Measurements from ENCODE around the gene AGBL4.
A peak's percentile ranks its signal among the peaks of the same experiment; 100 is the strongest.

Gene AGBL4

DNA sequence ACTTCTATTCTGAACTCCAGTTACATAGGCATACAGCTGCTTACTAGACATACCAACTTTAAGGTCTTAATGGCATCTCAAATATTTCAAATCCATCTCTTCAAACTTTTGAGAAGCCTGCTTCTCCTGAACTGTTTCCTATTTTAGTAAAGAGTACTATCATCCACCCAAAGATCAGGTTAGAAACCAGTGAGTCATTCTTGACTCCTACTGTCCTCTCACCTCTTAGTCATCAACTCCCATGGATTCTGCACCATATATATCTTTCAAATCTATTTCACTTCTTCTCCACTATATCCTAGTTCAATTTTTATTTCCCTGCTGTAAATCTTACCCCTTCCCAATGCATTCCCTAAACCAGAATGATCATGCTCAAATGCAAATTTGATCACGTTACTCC, 1228.9 kb downstream of the AGBL4 start:
- no peak for DNase-seq

DNA sequence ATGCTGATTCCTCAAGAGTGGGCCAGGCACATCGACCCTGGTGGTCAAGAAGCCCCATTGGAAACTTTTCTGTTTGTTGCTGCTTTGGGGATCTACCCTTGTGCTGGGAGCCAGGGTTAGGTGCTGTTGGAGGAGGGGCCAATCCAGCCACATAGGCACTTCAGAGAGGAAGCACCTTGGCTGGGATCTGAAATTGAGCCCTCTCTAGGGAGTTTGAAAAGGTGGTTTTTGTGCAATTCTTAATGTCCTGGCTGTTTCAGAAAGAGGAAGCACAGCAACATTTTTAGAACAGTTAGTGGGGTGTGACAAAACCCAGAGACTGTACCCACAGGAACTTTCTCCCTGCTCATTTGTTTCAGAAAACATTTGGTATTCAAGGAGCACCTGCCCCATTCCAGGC, 1229.9 kb downstream of the AGBL4 start:
- DNase-seq: no peak

DNA sequence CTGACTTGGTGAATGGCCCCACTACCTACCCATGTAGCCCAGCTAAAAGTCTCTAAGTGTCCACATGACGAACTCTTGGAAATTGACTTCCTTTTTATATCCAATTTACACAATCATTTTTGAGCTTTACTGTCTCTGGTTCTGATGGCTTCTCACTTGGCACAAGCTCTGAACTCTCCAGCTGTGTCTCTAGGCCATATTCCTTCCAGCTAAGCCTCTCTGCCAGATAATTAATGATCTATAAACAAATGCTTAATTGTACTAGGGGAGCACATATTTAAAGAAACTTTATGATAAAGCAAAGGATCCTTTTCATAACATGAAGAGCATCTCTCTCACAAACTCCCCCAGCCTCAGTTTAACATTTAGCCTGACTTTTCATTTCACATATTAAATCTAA, 1230.8 kb downstream of the AGBL4 start:
- DNase-seq: no peak

DNA sequence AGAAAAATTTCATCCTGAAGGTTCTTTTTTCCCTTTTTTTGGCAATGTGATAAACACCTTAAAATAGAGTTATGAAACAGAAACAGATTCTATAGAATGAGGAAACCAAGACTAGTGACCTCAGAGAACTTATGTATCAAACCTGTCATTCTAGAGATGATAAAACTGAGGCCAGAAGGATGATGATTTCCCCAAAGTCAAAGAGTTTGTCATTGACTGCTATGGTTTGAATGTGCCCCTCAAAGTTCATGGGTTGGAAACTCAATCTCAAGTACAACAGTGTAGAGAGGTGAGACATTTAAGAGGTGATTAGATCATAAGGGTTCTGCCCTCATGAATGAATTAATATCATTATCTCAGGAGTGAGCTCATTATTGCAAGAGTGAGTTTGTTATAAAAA, 1233.4 kb downstream of the AGBL4 start:
- no peak for DNase-seq

DNA sequence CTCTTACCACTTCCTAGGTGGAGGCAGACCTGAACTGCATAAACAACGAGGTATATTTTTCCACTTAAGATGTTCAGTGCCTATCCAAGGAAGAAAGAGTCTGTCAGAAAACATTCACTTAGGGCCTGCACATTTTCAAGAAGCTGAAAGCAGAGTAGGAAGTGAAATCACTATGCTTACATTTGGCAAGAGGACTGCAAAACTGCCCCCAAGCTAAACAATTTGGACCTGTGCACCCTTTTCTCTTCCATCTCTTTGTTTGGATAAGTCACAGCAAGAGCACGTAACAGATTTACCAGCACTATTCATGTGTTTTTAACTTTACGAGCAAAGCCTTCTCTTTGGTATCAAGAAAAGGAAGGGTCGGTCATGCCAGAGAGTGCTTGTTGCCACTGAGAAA, 1233.9 kb downstream of the AGBL4 start:
- no peak for DNase-seq

DNA sequence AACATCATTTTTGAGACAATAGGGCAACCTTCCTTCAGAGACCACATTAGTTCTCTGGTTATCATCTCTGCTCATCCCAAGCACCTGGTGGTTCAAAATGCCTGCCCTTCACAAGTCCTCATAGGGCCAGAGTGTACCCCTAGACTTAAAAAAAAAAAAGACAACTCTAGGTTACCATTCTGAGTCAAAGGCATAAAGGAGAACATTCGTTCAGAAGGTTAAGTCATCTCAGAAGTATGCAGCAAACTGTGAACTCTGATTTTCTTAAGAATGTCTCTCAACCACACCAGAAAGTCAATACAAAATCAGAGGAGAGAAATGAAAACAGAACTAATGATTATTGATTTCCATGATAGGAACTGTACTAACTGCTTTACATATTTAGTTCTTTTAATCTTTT, 1237.9 kb downstream of the AGBL4 start:
- DNase-seq: no peak

DNA sequence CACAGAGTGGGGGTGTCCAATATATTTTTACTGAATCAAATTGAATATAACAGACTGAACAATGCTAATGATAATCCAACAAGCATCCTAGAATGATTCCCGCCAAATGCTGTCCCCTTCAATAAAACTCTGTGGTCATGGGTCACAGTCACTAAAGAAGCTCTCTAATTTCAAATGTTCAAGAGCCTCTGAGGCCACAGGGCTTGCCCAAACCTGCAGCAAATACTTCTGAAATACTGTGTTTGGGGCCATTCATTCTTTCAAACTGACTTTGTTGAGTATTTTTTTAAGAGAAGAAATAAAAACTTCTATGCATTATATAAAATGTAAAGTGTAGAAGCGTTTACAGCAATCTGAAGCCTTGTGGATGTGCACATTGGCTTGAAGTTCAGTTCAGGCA, 1239.5 kb downstream of the AGBL4 start:
- DNase-seq: no peak

DNA sequence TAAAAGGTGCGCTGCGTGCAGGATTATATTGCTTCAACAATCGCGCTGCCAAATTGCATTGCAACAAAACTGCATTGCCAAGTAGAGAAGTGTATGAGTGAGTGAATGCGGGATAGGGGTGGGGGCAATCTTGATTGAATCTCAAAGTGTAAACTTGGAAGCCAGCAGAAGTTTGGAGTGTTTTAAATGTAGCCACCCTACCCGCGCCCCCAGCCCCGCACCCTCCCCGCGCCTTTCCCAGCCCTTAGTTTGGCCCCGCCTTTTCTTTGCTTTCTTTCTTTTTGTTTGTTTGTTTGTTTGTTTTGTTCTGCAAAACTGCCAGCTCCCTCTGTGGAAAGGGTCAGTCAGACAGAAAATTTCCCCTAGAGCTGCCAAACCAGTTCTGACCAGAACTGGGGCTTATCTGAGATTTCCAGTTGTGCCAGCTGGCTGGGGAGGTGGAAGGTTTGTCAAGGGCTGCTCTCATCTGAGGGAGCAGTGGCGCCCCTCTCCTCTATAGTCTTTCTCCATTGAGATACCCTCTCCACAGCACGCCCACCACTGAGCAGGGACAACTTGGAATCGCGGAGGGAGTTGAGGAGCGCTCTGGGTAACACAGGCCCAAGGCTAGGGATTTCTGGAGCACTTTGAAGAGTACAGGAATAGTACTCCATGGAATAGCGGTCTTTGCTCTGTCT, 1246.4 kb downstream of the AGBL4 start:
- DNase-seq: no peak

DNA sequence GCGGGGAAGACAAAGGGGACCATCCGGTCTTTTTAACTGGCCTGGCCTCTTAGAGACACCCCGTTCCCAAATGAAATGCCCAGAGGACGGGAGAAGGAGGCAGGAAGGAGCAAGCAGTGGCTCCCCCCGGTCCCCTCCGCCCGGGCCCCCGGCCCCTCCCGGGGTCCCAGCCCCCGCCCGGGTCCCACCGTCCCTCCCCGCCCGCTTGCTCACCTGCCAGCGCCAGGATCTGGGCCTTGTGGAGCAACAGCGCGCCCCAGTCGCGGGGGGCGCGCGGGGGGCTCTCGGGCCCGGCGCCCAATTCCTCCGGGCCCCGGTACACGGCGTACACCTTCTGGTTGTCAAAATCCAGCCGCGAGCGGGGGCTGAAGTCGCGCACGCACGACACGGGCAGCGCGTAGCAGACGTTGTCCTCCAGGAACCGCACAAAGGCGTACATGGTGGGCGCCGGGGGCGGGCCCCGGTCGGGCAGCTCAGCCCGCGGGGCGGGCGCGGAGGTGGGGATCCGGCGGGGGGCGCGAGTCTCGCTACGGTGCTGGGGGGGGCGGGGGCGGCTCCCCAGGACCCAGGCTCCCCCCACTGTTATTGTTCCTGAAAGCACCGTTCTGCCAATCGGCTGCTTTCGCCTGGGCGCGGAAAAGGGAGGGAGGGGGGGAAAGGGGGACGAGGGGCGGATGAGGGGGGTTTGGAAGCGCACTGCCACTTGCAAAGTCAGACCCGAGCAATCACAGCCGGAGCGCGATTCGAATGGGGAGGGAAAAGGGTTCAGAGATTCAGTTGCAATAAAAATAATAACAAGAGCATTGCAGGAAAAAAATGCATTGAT, 1247.1 kb downstream of the AGBL4 start, which contains the start of gene BEND5:
Gene BEND5, minus strand, starts transcription at position 499 of the 826 bp plus-strand sequence. Its CDS starts 60 bp downstream, at position 439.
- DNase-seq: peak; percentile 25 to 54

DNA sequence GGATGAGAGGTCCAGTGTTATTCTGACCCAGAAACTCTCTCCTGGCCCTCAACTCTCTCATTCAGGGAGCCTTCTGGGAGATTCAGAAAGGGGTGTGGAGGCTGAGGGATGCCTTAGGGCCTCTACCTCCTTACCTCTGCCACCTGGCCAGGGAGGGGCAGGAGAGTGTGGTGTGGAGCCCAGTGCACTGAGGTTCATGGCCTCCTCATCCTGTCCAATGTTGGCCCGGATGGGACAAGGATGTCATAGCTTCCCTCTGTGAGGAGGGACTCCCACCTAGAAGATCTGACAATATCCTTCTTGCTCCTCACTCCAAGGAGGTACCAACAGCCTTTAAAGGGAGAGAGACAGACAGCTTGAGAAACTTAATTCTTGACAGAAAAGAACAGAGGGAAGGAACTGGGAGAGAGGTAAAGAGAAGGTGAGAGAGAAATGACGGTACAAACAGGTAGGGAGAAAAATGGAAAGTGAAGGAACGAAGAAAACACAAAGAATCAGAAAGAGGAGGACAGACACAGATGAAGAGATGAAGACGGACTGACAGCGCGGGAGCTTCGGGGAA, 1247.8 kb downstream of the AGBL4 start:
- no peak for DNase-seq

DNA sequence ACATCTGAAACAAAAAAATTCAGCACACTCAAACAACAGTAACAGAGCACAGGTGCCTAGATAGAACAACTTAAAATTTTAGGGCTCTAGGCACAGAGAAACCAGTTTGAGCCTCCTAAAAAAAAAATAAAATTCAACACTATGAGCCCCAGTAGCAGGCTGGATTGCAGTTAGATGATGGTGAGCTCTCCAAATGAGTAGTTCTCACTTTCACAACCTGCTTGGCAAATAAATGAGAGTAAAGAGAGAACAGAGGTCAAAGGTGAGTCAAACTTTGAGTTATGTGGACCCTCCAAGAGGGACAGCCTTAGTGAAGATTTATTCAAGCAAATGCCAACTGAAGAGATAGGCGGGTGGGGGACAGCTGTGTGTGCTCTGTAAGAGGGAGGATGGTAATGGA, 1250.6 kb downstream of the AGBL4 start:
- DNase-seq: no peak

DNA sequence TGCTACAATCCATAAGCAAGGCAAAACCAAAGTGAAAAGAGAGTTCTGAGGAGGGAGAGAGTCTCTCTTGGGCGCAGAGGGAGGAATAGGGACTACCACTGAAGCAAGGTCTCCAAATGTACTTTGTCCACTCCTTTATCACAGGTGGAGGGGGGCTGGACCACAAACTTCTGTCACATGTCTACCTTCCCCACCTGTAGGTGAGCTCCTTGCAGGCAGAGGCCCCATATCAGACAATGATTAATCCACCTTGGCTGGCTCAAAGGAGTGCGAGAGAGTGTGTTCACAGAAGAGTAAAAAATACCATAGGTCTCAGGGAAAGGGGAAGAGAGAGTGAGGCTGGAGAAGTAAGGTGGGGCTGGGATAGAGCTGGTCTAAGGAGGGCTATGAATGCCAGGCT, 1251.5 kb downstream of the AGBL4 start:
- no peak for DNase-seq

DNA sequence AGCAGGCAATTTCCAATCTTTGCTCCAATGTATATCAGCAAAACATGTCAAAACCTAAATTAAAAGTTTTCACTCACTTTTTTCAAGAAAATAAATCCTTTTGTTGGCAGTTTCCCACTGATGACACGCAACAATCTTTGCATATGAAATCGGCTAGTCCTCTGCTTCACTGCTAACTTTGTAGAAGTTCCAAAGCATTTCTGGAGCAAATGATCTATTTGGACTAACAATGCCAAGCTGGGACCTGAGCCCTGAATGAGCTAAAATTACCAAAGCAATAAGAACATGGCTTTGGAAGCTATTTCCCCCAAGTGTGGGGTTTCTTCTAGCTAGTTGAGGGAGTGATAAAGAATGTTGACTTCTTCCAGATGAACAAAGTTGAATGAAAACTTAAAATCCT, 1252.2 kb downstream of the AGBL4 start:
- no peak for DNase-seq

DNA sequence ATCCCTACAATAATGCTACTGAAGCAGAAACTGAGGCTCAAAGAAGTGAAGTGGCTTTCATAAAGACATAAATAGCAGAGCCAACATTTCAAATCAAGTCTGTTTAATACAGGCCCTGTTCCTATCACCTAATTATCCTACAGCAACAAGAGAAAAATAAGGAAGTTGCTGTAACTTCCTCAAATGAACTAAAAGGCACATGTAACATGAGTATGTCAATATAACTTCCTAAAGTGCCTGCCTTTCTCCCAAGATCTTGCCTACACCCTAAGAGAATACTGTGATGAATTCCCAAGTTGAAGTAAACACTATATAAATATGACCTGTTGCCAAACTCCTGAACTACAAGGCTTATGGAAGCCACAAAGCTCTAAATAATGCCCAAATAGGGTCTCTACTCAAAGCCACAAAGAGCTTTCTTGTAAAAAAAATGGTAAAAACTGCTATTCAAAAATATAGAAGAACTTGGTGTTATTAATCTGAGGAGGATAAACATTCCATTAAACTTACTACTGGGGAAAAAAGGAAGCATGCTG, 1255.7 kb downstream of the AGBL4 start:
- DNase-seq: no peak

DNA sequence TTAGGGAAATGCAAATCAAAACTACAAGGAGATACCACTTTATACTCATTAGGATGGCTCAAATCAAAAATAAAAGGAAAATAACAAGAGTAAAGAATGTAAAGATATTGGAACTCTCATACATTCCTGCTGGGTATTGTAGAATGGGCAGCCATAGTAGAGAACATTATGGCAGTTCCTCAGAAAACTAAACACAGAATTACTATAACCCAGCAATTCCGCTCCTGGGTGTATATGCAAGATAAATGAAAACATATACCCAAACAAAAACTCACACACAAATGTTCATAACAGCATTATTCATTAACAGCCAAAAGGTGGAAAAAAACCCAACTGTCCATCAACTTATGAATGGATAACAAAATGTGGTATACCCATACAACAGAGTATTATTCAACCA, 1258.4 kb downstream of the AGBL4 start:
- DNase-seq: no peak

DNA sequence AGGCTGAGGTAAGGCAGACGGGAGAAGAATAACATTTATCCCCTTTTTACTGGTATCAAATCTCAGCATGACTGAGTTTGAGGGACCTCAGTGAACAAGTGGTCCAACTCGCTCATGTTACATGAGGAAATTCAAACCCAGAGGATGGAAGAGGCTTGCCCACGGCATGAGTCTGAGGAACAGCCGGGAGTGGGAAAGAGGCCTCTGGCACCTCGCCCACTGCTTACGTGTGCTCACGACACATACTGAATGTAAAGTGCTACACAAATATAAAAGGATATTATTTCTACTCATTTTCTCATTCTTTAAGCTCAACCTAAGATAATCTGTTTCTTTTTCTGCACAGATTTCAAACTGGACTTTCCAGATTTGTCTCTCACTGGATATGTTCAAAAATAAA, 1261.8 kb downstream of the AGBL4 start:
- no peak for DNase-seq

DNA sequence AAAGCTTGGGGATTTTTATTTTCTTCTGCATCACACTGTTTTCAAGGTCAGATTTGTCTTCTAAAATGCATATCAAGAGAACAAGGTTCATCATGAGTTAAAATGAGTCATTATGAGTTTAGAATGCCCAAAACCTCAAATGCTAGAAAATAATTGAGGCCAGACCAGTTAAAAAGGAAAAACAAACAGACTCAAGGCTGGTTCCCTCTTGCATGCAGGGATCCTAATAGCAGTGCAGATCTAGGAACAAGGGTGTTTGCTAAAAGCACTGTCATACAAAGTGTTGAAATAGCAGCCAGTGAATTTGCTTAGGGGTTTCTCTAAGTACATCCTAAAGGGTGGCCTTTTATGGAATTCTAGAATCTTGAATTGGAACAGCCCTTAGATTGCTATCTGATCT, 1262.3 kb downstream of the AGBL4 start:
- DNase-seq: no peak

DNA sequence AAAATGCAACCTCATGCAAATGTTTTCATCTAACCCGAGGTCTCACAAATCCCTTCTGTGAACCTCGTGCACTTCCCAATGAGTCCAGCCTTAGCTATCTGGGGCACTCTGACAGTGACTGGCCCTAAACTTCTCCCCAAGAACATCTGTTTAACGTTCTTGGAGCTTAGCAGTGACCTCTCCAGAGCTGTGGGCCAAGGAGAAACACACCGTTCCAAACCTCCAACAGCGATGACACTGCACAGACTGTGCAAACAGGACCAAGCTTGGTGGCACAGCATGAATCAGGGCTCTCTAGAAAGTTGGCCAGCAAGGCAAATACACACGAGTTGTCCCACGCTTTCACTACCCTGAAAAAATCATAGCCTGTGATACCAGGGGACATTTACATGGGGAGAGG, 1262.9 kb downstream of the AGBL4 start:
- no peak for DNase-seq

DNA sequence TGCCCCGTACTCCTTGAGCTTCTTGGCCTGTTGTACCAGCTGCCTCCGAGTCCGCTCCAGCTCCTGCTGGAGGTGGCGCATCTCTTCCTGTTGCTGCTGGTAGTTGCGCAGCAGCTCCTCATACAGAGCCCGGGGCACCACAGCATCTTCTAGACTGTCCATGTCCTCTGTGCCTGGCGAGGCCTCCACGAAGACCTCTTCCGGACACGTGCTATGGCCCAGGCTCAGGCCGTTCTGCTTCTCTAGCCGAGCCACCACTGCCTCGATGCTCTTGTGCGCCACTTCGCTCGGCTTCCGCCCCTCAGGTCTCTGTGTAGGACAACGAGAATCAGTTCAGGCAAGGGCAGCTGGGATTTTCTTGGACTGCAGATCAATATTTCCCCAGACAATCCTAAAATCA, 1264.8 kb downstream of the AGBL4 start:
- DNase-seq: no peak

DNA sequence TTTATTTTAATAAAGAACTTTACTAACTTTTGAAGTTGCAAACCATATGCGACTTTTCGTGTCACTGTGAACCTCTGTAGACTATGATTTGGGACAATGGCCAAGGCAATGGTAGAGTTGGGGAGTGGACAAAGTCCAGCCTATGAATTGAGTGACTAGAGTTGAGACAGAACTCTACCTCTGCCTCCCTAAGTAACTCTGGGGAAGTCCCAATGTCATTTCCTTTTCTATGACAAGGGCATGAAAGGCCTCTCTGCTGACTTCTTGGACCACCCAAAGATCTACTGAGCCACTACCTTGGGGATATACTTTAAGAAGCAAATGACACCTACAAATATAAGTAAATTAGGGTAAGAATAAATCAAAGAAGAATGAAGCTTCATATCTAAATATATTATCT, 1266.4 kb downstream of the AGBL4 start:
- DNase-seq: no peak

DNA sequence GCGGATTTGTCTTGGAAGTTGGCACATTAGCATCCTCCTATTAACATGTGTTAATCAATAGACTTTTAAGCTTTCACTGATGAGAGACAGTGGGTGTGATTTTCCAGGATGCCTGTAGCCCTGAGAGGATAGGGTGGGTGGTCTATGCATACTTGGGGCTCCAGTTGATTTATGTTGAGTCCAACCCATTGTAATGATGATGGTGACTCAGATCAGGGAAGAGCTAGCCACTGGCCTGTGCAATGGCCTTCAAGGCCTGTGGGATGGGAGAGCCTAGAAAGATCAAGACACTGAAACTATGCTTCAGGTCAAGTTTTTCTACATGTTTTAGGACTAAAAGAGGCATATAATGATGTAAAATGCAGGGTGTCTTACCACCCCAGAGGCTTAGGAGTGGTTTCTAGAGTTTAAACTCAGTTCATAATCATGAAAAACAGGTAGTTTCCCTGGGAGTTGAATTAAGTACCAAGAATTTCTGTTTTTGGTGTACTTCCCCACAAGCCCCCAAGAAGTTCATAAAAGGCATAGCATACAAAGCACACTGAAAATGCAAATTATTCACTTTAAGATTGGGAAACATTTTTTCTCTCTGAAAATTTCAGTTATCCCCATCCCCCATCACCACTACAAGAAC, 1267.0 kb downstream of the AGBL4 start:
- no peak for DNase-seq

DNA sequence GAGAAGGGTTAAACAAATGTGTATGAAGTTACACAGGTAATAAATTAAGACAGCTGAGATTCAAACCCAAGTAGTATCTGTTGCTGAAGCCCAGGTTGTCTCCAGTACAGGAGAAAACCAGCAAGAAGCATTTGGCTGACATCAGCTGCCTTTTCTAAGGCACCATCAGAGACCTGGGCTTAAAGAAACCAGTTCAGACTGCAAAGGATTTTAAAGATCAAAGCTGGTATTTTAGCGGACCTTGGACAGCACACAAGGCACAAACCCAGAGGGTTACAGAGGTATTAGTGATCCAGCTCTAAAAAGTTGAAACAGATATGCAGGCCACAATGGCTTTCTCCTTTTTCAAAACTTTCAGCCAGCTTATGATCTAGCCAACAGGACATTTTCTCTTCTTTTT, 1270.5 kb downstream of the AGBL4 start:
- DNase-seq: no peak

DNA sequence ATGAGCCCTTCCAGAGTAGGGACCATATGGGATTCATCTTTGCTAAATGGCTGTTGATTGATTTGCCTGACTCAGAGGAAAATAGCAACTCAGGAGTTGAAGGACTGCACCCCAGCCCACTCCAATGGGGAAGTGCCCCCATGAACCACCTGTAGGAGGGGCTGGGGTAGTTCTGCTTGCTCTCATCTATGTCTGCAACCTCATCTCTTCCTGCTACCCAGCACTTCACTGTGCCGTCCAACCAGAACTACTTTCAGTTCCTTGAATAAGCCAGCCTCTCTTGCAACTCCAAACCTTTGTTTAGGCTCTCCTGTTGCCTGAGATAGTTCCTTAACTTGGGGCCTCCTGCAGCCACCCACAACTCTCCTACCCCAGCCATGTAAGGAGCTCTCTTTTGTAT, 1273.6 kb downstream of the AGBL4 start:
- no peak for DNase-seq

DNA sequence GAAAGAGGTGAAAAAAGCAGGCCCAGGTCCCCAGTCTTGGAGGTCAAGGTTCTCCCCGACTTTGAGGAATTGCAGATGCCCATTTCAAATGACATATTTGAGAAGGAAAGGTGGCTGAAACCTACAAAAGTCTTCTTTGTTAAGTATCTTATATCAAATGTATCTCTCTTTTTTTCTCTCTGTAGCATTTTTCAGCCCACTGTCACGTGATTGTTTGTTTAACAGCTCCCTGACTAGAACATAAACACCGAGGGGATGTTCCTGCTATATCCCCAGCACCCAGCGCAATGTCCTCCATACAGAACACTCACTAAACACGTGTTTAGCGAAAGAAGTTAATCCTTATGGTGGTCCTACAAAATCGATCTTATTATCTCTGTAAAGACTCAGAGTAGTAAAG, 1274.7 kb downstream of the AGBL4 start:
- no peak for DNase-seq

Measured in stimulated activated CD4-positive, alpha-beta T cell treated with anti-CD3 and anti-CD28 coated beads, Interleukin-4, amount 100 ng/mL, for 4 hours (primary cell).